Body of pancreas (tissue), 4 donors: ENCODE results near the gene CEACAM3.

Source experiments
- POLR2A ChIP-seq, 3 donors: fragments of 450-650 bp; IDR thresholded peaks; one replicate each; pipeline ENCODE4 v1.6.1; 2016; ENCODE audit warnings: antibody characterized with exemption in 3 of 3, mild to moderate bottlenecking in 2 of 3
- TF ChIP-seq, protein P1 (sequence below), 7 experiments: fragments of 450-650 bp in 4 of 7; fragments of 200-600 bp in 3 of 7; sonication (generic) in 3 of 7; IDR thresholded peaks; one replicate each; pipeline ENCODE4 v1.5.1; 2016 to 2019; ENCODE audit warnings: antibody characterized with exemption in 7 of 7

GRCh38 chr19:41847351-41848105, 51.1 kb downstream of the CEACAM3 start:
- TF ChIP-seq, protein P1, sequence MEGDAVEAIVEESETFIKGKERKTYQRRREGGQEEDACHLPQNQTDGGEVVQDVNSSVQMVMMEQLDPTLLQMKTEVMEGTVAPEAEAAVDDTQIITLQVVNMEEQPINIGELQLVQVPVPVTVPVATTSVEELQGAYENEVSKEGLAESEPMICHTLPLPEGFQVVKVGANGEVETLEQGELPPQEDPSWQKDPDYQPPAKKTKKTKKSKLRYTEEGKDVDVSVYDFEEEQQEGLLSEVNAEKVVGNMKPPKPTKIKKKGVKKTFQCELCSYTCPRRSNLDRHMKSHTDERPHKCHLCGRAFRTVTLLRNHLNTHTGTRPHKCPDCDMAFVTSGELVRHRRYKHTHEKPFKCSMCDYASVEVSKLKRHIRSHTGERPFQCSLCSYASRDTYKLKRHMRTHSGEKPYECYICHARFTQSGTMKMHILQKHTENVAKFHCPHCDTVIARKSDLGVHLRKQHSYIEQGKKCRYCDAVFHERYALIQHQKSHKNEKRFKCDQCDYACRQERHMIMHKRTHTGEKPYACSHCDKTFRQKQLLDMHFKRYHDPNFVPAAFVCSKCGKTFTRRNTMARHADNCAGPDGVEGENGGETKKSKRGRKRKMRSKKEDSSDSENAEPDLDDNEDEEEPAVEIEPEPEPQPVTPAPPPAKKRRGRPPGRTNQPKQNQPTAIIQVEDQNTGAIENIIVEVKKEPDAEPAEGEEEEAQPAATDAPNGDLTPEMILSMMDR (IDR thresholded peaks at IDR 0.05): no peak
- no peak for TF ChIP-seq POLR2A (IDR thresholded peaks at IDR 0.05)
